B cell (primary cell): Measurements from ENCODE around the gene B4GALT3. TPM values are rescaled to one million over a fixed set of nuclear protein-coding genes. Genes with fewer than 3 reads are reported as not detected.

Experiments used
- ATAC-seq: fragments of 200-7000 bp; cut with Tn5 transposase; one replicate; pipeline ENCODE4 v1.10.0; 2021; ENCODE audit warnings: low read depth, mild to moderate bottlenecking, moderate number of reproducible peaks, moderate library complexity
- CTCF ChIA-PET: fragments of 350-600 bp; sonication (Branson Sonifier 250); formaldehyde crosslinking; loops from one replicate; lab custom pipeline; 2021; ENCODE audit warnings: antibody characterized with exemption, inconsistent platforms; lab: Charles Lee
- POLR2A ChIA-PET: fragments of 350-600 bp; sonication (Branson Sonifier 250); formaldehyde crosslinking; loops from one replicate; lab custom pipeline; 2021; ENCODE audit warnings: antibody characterized with exemption; lab: Charles Lee
- DNase-seq: peaks from one replicate; pipeline ENCODE4 v3.0.0; 2013
- H2AFZ ChIP-seq: 2 replicates; pipeline ENCODE4 v1.6.1; 2012; ENCODE audit warnings: mild to moderate bottlenecking, low read depth, low read length; ENCODE audit not compliant: insufficient read depth, poor library complexity, severe bottlenecking
- H3K27ac ChIP-seq, 2 donors: 1 replicate in 1 of 2; 2 replicates in 1 of 2; pipeline ENCODE4 v1.5.1; 2012 to 2013; ENCODE audit warnings: low read length in 2 of 2, mild to moderate bottlenecking in 2 of 2, moderate library complexity in 1 of 2
- H3K27me3 ChIP-seq, 4 experiments: fragments of 200-600 bp in 1 of 4; sonication (generic) in 1 of 4; replicated peaks in 1 of 4; 1 replicate in 2 of 4; 2 replicates in 2 of 4; pipeline versions ENCODE4 v1.6.1 to v1.7.0; 2013 to 2016; ENCODE audit warnings: low read length in 3 of 4, mild to moderate bottlenecking in 2 of 4, mixed read lengths in 1 of 4, moderate library complexity in 1 of 4; ENCODE audit not compliant: insufficient read depth in 4 of 4, control insufficient read depth in 3 of 4; ENCODE audit errors: control extremely low read depth in 1 of 4
- H3K36me3 ChIP-seq, 2 experiments: replicated peaks in 1 of 2; 1 replicate in 1 of 2; 2 replicates in 1 of 2; pipeline versions ENCODE4 v1.6.1 to v1.7.1; 2013; ENCODE audit warnings: low read length in 1 of 2; ENCODE audit not compliant: insufficient read depth in 2 of 2, control insufficient read depth in 1 of 2; ENCODE audit errors: control extremely low read depth in 1 of 2, extremely low read depth in 1 of 2
- H3K4me1 ChIP-seq, 2 donors: fragments of 200-600 bp in 1 of 2; sonication (generic) in 1 of 2; 1 replicate in 1 of 2; 2 replicates in 1 of 2; pipeline versions ENCODE4 v1.5.1 to v1.6.1; 2013 to 2017; ENCODE audit warnings: low read length in 2 of 2; ENCODE audit not compliant: control insufficient read depth in 2 of 2, insufficient read depth in 2 of 2
- H3K4me2 ChIP-seq: replicated peaks from 2 replicates; pipeline ENCODE3; 2012; ENCODE audit warnings: mild to moderate bottlenecking, low read depth, low read length; ENCODE audit not compliant: poor library complexity, severe bottlenecking
- H3K4me3 ChIP-seq, 5 experiments: fragments of 200-600 bp in 1 of 5; sonication (generic) in 1 of 5; 1 replicate in 3 of 5; 2 replicates in 2 of 5; pipeline versions ENCODE4 v1.5.1 to v1.7.0; 2011 to 2016; ENCODE audit warnings: low read length in 4 of 5, mild to moderate bottlenecking in 4 of 5, low read depth in 2 of 5, control low read depth in 1 of 5, moderate library complexity in 1 of 5; ENCODE audit not compliant: insufficient read depth in 1 of 5; ENCODE audit errors: control extremely low read depth in 1 of 5, extremely low read depth in 1 of 5
- H3K79me2 ChIP-seq: fragments of 200-600 bp; sonication (generic); one replicate; pipeline ENCODE4 v1.6.0; 2016; ENCODE audit warnings: low read length; ENCODE audit not compliant: control insufficient read depth, insufficient read depth
- H3K9ac ChIP-seq: fragments of 200-600 bp; sonication (generic); 2 replicates; pipeline ENCODE4 v1.6.1; 2017; ENCODE audit warnings: mild to moderate bottlenecking, low read length, moderate library complexity
- H3K9me3 ChIP-seq, 3 donors: one replicate each; pipeline versions ENCODE4 v1.6.1 to v1.7.1; 2013; ENCODE audit warnings: low read length in 2 of 3; ENCODE audit not compliant: control insufficient read depth in 2 of 3, insufficient read depth in 1 of 3; ENCODE audit errors: control extremely low read depth in 1 of 3
- H4K20me1 ChIP-seq: 2 replicates; pipeline ENCODE4 v1.6.0; 2012; ENCODE audit warnings: mild to moderate bottlenecking, low read length; ENCODE audit not compliant: insufficient read depth, control insufficient read depth, poor library complexity, severe bottlenecking
- H3K27ac Mint-ChIP-seq: one replicate; pipeline ENCODE4 v1.8.0; 2021; ENCODE audit warnings: mixed read lengths
- H3K27me3 Mint-ChIP-seq: one replicate; pipeline ENCODE4 v1.8.0; 2021; ENCODE audit warnings: mixed read lengths
- H3K4me1 Mint-ChIP-seq: one replicate; pipeline ENCODE4 v1.8.0; 2021; ENCODE audit warnings: mixed read lengths
- H3K4me3 Mint-ChIP-seq: one replicate; pipeline ENCODE4 v1.8.0; 2021; ENCODE audit warnings: mixed read lengths
- H3K9me3 Mint-ChIP-seq: one replicate; pipeline ENCODE4 v1.8.0; 2022; ENCODE audit warnings: mixed read lengths; ENCODE audit not compliant: insufficient read depth
- EZH2 ChIP-seq: IDR thresholded peaks from 2 replicates; pipeline ENCODE4 v1.6.1; 2012; ENCODE audit warnings: borderline replicate concordance, low read depth, mild to moderate bottlenecking, moderate library complexity, low read length; ENCODE audit not compliant: insufficient read depth, poor library complexity, severe bottlenecking
- WGBS: methylation state at CpG from one replicate; pipeline ENCODE4 v1.1.5; 2013; ENCODE audit warnings: missing lambda C conversion rate; ENCODE audit not compliant: insufficient coverage; 5-methylcytosine and 5-hydroxymethylcytosine counted together
- intact Hi-C: fragments of 100-400 bp; cut with micrococcal nuclease; formaldehyde crosslinking; loops from one replicate; pipeline ENCODE4 v1.10.0; 2022
- polyA plus RNA-seq: library from polyadenylated mRNA; depleted of rRNA; stranded (reverse); fragments of >200 nt; gene quantifications from 2 replicates; pipeline ENCODE4 v1.2.3, GENCODE V29; 2012
- total RNA-seq, 2 donors: library from RNA; stranded (reverse); fragments of 120-200 nt in 1 of 2; gene quantifications; 1 replicate in 1 of 2; 2 replicates in 1 of 2; pipeline versions ENCODE4 v1.2.3 to v1.2.4, GENCODE V29; 2013 to 2022
- TF ChIP-seq, protein P1 (sequence below): fragments of 200-600 bp; IDR thresholded peaks from one replicate; pipeline ENCODE4 v1.8.0; 2022; ENCODE audit warnings: antibody characterized with exemption, mild to moderate bottlenecking

The B4GALT3 gene
- total and polyA plus RNA-seq, 2 donors (not counting 1 experiment from before 2014, with no cell fraction given), result 37.6 to 59.6 TPM

DNA sequence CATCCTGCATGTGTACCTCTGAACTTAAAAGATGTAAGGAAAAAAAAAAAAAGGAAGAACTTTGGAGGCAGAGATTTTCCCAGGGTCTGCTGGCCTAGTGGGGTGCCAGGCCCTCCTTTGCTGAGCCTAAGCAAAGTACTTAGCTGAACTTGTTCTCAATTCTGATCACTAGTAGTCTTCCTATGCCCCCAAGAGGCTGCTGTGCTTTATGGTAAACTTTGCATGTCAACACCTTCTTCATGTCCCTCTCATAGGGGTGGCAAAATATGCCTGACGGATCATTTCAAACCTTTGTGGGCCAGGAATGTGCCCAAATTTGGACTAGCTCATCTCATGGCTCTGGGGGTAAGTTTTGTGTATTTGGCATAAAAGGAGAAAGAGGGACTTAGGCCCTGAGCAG lies 19.4 kb downstream of the B4GALT3 start:
- H3K27ac ChIP-seq, result no peak overlapping the region
- TF ChIP-seq EZH2, result no peak
- TF ChIP-seq, protein P1, sequence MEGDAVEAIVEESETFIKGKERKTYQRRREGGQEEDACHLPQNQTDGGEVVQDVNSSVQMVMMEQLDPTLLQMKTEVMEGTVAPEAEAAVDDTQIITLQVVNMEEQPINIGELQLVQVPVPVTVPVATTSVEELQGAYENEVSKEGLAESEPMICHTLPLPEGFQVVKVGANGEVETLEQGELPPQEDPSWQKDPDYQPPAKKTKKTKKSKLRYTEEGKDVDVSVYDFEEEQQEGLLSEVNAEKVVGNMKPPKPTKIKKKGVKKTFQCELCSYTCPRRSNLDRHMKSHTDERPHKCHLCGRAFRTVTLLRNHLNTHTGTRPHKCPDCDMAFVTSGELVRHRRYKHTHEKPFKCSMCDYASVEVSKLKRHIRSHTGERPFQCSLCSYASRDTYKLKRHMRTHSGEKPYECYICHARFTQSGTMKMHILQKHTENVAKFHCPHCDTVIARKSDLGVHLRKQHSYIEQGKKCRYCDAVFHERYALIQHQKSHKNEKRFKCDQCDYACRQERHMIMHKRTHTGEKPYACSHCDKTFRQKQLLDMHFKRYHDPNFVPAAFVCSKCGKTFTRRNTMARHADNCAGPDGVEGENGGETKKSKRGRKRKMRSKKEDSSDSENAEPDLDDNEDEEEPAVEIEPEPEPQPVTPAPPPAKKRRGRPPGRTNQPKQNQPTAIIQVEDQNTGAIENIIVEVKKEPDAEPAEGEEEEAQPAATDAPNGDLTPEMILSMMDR, result no peak
- Mint-ChIP-seq H3K9me3 (no peaks in the 10 kb centered on the region), H3K4me3 (peak overlapping the region; percentile 92), H3K27ac (peak overlapping the region; percentile 93), H3K4me1 (peaks cover 57% of the 10 kb centered on the region), H3K27me3 (no peaks in the 10 kb centered on the region)
- H3K4me2 ChIP-seq, result no peak overlapping the region
- peaks cover 0 to 3% (median 0%) of the 10 kb centered on the region in 3 donors for H3K9me3 ChIP-seq
- H3K79me2 ChIP-seq, result peaks cover 42% of the 10 kb centered on the region
- no peak overlapping the region for H3K4me3 ChIP-seq
- H3K4me1 ChIP-seq, result peaks cover 34 to 39% of the 10 kb centered on the region in 2 donors
- no peaks in the 10 kb centered on the region for H3K27me3 ChIP-seq
- H2AFZ ChIP-seq, result no peak overlapping the region
- H4K20me1 ChIP-seq, result no peaks in the 10 kb centered on the region
- DNase-seq (no peak), ATAC-seq (no peak)
- peaks cover 0 to 28% of the 10 kb centered on the region in 2 experiments for H3K36me3 ChIP-seq
- POLR2A ChIA-PET, result interaction anchor here (1.6 to 2.0 kb wide), 2 partner anchors 8 to 19 kb away, joined by 4 to 7 read pairs; partner anchors contain the start of gene PPOX
- intact Hi-C loops, result loop anchor here (10.0 kb wide), 1 partner anchor 813 kb away; the partner anchor contains the start of genes COPA and NCSTN
- WGBS, result 89% methylated on average over 1 of the region's 1 CpG
- H3K9ac ChIP-seq, result no peak overlapping the region
- CTCF ChIA-PET, result interaction anchor here (0.6 to 2.0 kb wide), 10 partner anchors 8 to 224 kb away, joined by 3 to 6 read pairs (median 4); partner anchors contain the start of genes NDUFS2 and PPOX

DNA sequence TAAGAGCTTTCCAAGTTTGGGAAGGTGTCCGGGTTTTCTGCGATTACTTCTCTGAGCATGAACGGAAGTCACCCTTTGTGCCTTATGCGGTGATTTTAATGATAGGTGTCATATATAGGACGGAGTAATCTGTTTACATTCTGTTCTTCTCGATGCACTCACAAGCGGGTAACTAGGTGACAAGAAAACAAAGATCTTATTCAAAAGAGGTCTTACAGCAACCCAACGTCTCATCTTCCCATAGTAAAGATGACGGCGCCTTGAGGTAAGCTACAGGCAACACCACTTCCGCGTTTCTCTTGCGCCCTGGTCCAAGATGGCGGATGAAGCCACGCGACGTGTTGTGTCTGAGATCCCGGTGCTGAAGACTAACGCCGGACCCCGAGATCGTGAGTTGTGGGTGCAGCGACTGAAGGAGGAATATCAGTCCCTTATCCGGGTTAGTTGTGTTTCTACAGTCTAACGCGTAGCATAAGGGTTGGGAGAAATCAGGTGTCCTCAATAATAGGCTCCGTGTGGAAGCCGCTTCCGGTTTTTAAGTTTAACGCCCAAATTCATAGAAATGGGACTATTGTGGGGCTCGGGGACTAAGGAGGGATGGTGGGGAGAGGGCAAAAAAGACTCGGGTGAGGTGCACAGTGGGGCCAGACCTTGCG lies 23.5 kb downstream of the B4GALT3 start, which contains the start of gene UFC1:
TSS of gene UFC1 (plus strand) at position 297 of the 656 bp plus-strand sequence. CDS start at position 317, 20 bp downstream.
- H3K4me3 Mint-ChIP-seq, result peak within 1 kb of the TSS; percentile 97

More for the DNA sequence above, 23.5 kb downstream of the B4GALT3 start, which contains the start of gene UFC1:
- DNase-seq, result peak; percentile 94
- ChIA-PET CTCF (interaction anchor here (1.0 to 2.6 kb wide), 5 partner anchors 12 to 724 kb away, joined by 3 to 7 read pairs (median 5); no protein-coding TSS in a partner anchor), POLR2A (interaction anchor here (0.5 to 2.6 kb wide), 7 partner anchors 12 to 85 kb away, joined by 3 to 12 read pairs (median 5); partner anchors contain the start of genes ARHGAP30, DEDD and PPOX)
- H3K27ac Mint-ChIP-seq, result peak within 1 kb of the TSS; percentile 99
- H3K27me3 Mint-ChIP-seq, result no peaks in the 10 kb centered on the region
- no peaks in the 10 kb centered on the region for H3K9me3 Mint-ChIP-seq
- Histone ChIP-seq H3K4me2 (peak within 1 kb of the TSS; percentile 84), H3K27ac (peak within 1 kb of the TSS; percentile 95 to 98), H3K79me2 (peaks cover 17% of the 10 kb centered on the region), H3K9me3 (no peaks in the 10 kb centered on the region), H3K36me3 (peaks cover 0 to 16% of the 10 kb centered on the region in 2 experiments), H2AFZ (peak within 1 kb of the TSS; percentile 84), H4K20me1 (no peaks in the 10 kb centered on the region), H3K4me1 (peaks cover 14 to 17% of the 10 kb centered on the region in 2 donors), H3K27me3 (no peaks in the 10 kb centered on the region), H3K4me3 (peak within 1 kb of the TSS; percentile 88 to 100 (median 90)), H3K9ac (peak within 1 kb of the TSS; percentile 97)
- peaks cover 25% of the 10 kb centered on the region for H3K4me1 Mint-ChIP-seq
- TF ChIP-seq EZH2, result no peak
- TF ChIP-seq, protein P1, result no peak
- intact Hi-C loops, result loop anchor here (1.0 to 10.0 kb wide), 9 partner anchors 13 to 809 kb away; partner anchors contain the start of genes ARHGAP30, COPA, DEDD and KLHDC9
- ATAC-seq, result peak; percentile 97
- under 1% methylated on average over 26 of the region's 33 CpGs for WGBS
